Middle frontal gyrus (tissue), 1 donor: ENCODE measurements around the gene IGSF6.
"Not testable (repeated sequence)": the region's sequence is repeated elsewhere in the genome, so short reads cannot be mapped to it uniquely, and the experiment has no call there.

ENCODE experiments used
- DNase-seq: peaks from one replicate; pipeline ENCODE4 v3.0.0-alpha.2; 2015; ENCODE audit warnings: low spot score; ENCODE audit errors: extremely low spot score

The IGSF6 gene

DNA sequence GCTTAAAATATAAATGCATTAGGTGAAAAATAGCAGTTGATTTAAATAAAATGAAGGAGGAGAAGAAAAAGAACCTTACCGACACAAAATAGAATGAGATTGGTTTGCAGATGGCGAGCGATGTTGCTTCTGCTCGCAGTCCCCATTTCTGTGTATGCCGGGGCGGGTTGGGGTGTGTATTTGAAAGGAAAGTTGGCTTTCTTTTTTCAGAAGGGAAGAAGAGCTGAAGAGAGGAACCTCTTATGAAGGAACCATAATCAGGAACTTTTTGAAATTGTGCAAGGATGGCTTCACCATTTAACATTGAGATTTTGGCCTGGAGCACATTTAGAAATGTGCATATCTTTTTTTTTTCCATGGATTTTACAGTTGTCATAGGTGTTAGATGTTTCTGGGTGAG, at the start of gene IGSF6:
TSS of gene IGSF6 (minus strand) at position 156 of the 400 bp plus-strand sequence. CDS start at position 146, 10 bp downstream.
- no peak for DNase-seq

- no peak for DNase-seq
Measured at GRCh38 chr16:21701271-21701670, 48.9 kb upstream of the IGSF6 start.

DNA sequence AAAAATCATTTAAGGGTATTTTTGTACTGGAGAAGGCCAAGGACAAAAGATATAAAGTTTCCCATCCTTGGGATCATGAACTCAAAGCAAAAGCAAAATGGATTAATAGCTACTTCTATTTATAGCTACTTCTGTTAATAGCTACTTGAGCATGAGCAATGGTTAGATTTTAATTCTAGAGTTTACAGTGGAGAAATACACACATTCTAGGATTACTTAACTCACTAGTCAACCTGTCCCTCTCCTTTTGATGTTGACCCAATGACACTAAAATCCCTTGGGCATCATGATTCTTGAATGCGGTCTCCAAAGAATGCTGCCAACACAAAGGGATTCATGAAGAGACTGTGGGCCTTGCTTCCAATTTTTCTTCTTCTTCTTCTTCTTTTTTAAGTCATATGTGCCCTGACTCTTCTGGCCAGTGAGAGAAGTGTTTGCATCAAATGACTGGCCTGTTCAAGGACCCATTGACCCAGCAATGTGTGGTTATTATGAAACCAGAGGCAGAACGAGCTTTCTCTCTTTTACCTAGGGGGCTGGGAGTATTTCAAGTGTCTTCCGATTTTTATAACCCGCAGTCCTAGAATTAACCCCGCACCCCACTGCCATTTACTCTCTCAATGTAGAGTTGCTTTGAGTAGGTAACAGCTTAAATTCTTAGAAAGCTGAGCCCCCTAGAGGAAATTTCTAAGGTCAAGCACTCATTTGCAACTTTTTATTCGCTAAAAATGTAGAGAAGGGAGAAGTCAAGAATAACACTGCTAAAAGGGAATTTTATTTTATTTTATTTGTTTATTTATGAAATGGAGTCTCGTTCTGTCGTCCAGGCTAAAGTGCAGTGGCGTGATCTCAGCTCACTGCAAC, 46.0 kb upstream of the IGSF6 start:
- no peak for DNase-seq

DNA sequence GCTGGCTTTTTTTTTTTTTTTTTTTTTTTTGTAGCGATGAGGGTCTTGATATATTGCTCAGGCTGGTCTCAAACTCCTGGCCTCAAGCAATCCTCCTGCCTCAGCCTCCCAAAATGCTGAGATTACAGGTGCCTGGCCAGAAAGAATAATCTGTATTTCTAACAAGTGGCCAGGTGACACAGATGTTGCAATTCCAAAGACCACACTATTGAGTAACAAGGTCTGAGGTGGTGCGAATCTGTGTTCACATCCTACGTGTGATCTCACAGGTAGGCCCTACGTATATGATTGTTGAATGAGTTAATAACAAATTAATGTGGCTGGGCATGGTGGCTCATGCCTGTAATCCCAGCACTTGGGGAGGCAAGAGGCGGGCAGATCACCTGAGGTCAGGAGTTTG, 44.6 kb upstream of the IGSF6 start:
- no peak for DNase-seq

DNA sequence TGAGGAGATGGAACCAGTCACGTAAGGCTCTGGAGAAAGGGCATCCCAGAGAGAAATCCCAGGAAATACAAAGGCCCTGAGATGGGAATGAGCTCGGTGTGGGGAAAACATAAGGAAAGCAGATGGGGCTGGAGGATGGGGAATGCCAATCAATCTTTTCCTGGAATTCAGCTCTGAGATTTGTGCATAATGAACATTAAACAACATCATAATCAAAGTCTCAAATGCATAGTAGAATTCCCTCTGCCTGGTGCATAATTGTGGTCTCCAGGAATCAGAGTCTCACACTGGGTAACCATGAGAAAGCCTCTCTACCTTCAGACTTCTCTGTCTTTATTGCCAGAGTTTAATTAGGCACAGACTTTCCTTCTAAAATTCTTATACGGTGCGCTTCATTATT, 42.2 kb upstream of the IGSF6 start:
- no peak for DNase-seq

GRCh38 chr16:21690967-21691366, 38.6 kb upstream of the IGSF6 start:
- not testable (repeated sequence) for DNase-seq

DNA sequence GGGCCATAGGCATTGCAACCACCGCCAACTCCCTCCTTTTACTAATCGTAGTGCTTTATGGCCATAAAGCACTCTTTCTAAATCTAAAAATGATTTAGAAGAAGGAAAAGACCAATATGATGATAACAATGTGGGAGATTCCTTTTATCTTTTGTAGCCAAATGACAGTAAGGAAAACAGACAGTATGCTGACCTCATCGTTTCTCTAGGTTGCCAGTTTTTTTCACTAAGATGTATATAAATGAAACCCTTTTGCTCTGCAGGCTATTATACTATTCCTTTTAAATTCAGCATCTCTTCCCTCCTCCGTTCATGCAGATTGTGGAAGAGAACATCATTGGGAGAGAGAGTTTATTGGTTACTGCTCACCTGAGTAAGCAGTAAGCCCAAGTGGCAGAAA, 36.7 kb upstream of the IGSF6 start:
- no peak for DNase-seq

DNA sequence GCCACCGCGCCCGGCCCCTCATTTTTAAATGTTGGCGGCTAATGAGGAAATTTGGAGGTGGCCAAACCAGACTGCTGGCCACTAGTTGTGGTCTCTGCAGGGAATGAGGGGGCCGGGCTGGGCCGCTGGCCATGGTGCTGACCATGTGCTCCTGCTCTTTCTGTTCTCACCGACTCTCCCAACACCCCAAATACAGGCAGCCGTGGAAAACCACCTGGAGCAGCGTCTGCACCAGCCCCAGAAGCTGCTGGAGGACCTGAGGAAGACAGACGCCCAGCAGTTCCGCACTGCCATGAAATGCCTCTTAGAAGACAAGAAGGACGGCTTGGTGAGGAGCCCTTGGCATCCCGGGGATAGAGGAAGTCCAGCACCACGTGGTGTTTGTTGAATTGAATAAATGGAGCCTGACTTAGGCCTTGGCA, 32.6 kb upstream of the IGSF6 start:
- DNase-seq, result no peak

- DNase-seq, result no peak
Measured at GRCh38 chr16:21684199-21684598, 31.8 kb upstream of the IGSF6 start.

DNA sequence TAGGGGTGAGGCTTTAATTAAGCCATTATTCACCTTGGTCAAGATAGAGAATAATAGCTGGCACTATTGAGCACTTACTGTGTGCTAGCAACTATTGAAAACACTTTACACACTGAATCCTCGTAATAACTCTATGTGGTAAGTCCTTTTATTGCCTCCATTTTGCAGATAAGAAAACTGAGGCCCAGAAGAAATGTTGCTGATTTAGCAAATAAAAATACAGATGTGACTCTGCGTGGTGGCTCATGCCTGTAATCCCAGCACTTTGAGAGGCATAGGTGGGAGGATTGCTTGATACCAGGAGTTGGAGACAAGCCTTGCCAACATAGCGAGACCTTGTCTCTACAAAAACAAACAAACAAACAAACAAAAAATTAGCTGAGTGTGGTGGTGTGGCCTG, 30.8 kb upstream of the IGSF6 start:
- DNase-seq, result no peak

DNA sequence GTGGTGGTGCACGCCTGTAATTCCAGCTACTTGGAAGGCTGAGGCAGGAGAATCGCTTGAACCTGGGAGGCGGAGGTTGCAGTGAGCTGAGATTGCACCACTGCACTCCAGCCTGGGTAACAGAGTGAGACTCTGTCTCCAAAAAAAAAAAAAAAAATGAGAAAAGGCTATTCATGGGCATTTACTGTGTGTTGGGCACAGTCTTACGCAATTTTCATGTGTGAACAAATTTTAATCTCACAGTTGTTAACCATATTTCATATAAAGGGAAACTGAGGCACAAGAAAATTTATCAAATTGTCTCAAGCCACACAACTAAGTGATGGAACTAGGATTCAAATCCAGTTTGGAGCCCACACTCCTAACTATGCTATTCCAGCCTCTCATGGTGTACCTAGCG, 28.3 kb upstream of the IGSF6 start:
- not testable (repeated sequence) for DNase-seq

- not testable (repeated sequence) for DNase-seq
Measured at GRCh38 chr16:21674456-21674855, 22.0 kb upstream of the IGSF6 start.

DNA sequence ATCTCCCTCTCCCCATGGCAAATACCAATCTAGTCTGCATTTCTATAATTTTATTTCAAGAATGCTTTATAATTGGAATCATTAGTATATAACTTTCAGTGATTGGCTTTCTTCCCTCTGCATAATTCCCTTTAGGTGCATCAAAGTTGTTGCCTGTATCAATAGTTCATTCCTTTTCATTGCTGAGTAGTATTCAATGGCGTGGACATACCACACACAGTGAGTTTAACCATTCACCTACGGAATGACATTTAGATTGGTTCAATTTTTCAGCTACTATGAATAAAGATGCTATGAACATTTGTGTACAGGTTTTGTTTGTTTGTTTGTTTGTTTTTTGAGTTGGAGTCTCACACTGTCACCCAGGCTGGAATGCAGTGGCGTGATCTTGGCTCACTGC, 21.1 kb upstream of the IGSF6 start:
- DNase-seq, result no peak

DNA sequence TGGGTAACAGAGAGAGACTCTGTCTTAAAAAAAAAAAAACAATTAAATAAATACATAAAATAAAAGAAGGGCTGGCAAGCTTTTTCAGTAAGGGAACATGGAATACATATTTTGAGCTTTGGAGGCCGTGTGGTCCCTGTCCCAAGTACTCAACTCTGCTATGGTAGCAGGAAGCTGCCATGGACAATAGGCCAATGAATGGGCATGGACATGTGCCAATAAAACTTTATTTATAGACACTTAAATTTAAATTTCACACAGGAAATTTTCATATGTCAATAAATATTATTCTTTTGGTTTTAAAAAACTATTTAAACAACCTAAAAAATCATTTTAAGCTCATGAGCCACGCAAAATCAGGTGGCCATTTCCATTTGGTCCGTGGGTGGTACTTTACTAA, 15.2 kb upstream of the IGSF6 start:
- DNase-seq, result no peak

DNA sequence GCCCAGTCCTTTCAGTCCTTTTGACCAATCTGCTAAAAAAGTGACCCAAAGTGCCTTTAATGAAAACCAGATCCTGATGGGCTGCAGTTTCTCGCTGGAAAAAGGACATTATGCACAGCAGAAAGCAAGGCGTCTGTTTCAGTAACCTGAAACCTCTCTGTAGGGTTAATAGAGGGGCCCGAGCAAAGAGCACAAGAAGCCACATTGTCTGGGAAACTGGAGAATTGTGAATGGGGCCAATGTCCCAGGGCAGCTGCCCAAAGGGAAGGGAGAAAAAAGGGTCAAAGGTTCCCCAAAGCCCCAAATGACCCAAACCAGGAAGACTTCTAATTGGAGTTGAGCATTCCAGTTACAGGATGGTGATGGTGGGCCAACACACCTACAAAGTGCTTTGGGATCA, 14.4 kb upstream of the IGSF6 start:
- DNase-seq, result no peak

DNA sequence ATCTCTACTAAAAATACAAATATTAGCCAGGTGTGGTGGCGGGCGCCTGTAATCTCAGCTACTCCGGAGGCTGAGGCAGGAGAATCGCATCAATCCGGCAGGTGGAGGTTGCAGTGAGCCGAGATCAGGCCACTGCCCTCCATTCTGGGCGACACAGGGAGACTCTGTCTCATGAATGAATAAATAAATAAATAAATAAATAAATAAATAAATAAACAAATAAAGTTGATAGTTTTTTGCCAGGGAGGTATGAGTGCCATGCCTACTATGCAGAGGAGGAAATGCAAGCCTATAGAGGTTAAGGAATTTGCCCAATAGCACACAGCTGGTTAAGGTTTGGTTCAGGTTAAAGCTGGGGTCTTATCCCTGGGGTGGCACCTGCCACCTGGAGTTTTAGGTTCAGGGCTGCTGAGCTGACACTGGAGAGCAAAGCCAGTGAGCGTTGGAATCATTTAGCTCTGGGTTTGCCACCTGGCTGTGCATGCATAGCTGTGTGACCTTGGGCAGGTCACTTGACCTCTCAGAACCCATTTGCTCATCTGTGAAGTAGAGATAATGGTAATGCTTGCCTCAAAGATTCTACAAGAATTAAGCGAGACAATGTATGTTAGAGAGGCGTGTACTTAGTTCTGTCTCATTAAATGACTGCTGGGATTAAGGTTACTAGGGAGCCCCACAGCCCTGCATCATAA, 12.5 kb upstream of the IGSF6 start:
- no peak for DNase-seq

DNA sequence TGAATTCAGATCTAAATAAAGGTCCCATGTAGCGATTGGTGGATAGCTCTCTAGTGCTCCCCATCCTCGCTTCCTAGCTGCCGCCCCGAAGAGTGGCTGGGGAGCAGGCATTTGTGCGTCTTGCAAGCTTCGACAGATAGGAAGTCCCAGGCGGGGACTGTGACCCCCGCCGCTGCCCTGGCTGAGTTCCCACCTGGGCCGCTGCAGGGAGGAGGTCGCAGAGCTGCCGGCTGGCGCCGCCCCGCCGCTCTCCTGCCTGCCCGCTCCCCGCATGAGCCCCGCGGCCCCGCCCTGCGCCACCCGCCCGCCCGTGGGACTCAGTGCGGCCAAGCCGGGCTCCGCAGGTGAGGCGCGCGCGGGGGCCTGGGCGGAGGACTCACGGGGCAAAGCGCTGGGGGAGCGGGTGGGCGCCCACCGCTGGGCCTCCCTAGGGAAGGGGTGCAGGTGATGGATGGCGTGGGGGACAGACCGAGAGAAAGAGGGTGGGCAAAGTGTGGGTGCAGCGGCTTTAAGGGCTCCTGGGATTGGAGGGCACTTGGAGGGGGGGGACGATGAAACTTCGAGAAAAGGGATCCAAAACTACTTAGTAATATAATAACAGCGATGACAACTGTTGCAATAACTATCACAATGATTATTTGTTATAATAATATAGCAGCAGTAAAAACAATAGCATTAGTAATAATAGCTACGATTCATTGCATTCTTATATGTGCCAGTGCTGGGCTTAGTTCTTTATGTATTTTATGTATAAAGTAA, 11.7 kb upstream of the IGSF6 start, which contains the start of gene OTOA:
TSS of gene OTOA (plus strand) at position 80 of the 759 bp plus-strand sequence. CDS start 14,547 bp downstream, outside the sequence.
- no peak for DNase-seq

- DNase-seq, result no peak
Measured at GRCh38 chr16:21659124-21659523, 6.7 kb upstream of the IGSF6 start.

DNA sequence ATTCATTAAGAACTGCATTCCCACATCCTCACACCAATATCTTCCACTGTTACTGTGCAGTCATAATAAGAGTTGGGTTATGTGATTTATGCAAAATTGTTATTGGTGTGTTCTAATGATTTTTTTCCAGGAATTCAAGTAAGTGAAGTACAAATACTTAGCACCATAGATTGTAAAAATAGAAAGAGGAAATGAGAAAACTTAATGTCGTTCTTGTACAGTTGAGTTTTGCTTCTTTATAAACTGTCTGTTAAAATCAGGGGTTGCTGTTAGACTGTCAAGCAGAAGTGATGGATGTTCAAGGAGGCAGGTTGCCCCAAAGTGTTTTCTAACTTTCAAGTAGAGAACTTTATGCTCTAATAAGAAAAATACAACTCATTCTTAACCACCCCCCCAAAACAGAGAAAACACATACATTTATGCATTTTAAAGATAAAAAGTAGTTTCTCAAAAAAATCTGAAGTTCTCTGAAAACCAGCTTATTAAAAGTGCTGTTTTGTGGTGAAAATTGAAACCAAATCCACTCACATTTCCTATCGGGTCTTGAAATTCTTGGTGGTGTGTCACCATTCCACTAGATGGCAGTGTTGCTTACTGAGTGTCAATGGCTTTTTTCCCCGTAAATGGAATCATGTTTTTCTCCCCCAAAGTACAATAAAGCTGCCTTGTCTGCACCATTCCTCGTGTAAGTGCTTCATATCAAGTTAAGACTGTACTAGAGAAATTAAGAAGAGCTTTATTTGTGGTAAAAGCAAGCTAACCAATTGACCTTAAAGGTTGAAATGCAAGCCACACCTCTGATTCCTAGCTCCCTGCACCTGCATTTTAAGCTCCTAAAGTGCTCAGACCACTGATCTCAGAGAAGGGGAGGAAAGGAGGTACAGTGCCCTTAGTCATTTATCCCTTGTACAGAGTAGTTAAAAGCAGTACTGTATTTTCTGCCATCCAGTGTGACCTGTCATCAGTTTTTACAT, 4.7 kb upstream of the IGSF6 start:
- DNase-seq, result no peak

- no peak for DNase-seq
Measured at GRCh38 chr16:21654881-21655280, 2.5 kb upstream of the IGSF6 start.

DNA sequence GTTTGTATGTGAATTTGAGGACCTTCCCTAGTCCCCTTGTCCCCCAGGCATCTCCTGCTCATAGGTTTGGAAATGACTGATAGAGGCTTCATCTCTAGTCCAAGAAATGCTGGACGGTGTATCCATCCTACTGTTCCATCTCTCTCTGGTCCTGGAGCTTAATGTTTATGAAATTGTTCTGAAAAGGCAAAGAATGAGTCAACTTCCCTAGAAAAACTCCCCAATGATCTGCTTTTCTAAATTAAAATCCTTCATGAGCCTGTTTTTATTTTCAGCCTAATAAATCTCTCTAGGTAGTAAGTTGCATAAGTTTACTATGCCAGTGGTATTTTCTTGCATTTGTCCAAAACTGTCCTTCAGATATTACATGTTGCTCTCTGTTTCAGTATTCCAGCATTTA, 2.1 kb upstream of the IGSF6 start:
- DNase-seq, result no peak
